CD4-positive, alpha-beta T cell treated with Interleukin-17A for 1 hour (primary cell): Measurements from ENCODE around the gene COQ10B.

Source experiments
- DNase-seq: peaks from one replicate; pipeline ENCODE4 v3.0.0-alpha.2; 2020

COQ10B gene

DNA sequence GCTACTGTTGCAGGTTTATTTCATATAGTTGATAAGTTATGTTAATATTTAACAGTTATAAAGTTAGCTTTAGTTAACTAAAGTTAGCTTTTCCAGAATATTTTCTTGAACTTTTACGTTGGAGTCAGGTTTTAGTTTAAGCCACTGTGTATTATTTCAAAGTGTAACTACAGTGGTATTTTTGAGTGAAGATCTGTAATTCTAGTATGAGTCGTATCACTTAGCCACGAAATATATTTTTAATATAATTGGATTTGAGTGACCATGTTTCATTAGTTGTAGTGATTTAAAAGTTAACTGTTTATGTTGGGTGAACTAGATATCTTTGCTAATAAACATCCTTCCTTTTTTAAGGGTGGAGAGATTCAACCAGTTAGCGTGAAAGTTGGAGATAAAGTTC, 49.3 kb downstream of the COQ10B start:
- DNase-seq = no peak

DNA sequence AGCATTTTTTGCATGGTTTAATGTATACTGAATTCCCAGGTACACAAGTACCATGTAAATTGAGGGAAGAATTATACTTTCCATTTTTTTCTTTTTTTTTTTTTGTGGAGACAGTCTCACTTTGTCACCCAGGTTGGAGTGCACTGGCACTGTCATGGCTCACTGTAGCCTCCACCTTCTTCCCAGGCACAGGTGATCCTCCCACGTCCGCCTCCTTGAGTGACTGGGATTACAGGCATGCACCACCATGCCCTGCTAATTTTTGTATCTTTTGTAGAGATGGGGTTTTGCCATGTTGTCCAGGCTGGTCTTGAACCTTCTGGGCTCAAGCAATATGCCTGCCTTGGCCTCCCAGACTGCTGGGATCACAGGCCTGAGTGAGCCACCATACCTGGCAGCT, 50.6 kb downstream of the COQ10B start:
- DNase-seq = no peak

DNA sequence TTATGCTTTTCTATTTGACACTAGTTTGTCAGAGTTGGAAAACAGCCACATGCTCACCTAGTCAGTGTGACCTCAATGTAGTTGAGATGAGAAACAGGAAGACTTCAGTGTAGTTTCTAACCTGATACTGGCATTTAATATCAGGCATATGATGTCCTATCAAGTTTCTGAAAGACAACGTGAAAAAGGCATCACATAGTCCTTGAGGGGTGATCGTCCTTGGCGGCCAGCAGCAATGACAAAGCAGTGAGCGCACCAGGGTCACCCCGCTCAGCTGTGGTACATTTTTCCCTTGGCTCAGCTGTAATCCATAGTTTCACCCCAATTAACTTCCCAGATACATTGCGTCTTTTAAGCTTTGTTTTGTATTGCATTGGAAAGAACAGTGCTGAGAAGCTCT, 51.2 kb downstream of the COQ10B start:
- DNase-seq = no peak

DNA sequence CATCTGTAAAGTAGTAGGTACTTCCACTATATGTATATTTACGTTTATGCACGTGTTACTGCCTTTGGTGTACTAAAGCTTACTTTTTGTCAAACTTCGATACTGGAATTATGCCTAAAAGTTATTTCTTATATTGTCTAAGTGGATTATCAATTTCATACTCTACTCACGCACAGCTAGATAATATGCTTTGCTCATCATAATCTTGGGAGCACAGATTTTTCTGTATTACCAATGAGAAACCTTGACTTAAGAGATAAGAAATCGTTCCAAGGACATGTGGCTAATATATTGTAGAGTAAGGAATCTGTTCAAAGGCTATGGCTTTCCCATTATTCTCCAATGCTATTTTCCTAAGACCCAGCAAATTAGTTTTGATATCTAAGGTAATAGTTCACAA, 53.3 kb downstream of the COQ10B start:
- DNase-seq = no peak

DNA sequence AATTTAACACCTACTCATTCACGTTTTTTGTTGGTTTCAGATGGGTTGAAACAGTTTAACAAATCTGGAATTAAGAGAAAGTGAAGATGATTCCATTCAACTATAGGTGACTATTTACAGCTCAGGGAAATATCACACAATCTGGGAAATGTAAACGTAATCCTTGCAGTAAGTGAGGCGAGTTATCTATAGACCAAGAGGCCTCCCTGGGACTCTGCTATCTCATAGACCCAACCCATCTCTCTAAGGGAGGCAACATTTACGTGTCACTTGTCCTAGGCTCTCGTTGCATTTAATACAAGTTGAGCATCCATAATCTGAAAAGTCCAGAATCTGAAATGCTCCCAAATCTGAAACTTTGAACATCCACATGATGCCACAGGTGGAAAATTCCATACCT, 60.6 kb downstream of the COQ10B start:
- DNase-seq = no peak

DNA sequence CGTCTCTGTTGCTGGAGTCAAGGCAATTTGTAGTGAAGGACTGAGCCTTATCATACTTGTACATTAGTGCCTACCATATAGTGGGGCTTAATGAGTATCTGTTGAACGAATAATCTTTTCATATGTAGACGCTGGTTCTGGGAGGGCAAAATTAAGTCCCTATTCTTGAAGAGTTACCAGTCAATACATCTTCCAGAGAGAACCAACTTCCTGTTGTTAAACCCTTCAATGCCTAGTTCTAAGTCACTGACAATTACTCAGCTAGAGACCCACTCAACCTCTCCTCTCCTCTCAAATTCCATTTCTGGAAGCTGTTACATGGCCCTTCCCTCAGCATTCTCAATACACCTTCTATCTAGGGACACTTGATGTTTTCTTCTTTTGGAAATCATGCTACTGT, 61.4 kb downstream of the COQ10B start:
- peak; percentile 40 for DNase-seq

DNA sequence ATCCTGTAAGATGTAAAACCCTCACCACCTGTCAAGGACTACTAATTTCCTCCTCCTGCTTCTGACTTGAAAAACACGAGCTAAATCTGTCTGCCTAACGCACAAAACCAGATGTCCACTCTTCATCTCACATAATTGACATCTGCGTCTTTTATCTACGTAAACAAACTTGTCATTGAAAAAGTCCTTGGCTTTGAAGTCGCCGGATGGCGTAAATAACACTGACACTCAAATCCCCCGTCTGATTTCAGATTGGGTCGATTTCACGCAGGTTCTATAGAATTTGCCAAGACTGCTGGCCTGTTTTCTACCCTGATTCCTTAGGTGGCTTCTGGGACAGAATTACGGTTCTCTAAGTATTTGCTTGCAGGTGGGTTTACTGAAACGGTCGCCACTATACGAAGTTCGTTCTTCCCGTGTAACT, 62.0 kb downstream of the COQ10B start:
- peak; percentile 64 for DNase-seq

DNA sequence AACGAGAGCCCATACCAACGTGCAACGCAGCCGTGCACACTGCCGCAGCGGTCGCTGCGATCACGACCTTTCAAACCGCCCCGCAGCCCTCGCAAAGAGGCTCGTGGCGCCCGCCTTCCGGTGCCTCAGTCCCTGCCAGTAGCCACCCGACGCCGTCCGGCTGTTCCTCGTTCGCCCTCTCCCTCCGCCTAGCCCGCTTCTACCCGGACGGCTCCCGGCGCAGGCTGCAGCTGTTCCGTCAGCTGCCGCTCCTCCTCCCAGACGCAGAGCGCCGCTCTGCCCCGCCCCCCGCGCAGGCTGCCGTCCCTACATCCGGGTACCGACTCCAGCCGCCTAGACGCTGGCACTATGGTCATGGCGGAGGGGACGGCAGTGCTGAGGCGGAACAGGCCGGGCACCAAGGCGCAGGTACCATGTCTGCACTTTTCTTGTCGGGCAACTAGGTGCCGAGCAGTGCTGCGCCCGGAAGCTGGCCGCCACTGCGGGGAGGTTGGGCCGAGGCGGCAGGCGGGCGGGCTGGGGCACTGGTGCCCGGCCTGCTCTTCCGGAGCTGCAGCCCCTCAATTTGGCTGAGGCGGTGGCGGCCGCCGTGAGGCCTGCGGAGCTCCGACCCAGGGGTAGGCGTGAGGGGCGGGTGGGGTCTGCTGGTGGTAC, 62.5 kb downstream of the COQ10B start, which contains the start of gene MOB4:
Gene MOB4, plus strand, starts transcription at position 328 of the 654 bp plus-strand sequence. Its CDS starts 21 bp downstream, at position 349.
- DNase-seq = peak; percentile 95

DNA sequence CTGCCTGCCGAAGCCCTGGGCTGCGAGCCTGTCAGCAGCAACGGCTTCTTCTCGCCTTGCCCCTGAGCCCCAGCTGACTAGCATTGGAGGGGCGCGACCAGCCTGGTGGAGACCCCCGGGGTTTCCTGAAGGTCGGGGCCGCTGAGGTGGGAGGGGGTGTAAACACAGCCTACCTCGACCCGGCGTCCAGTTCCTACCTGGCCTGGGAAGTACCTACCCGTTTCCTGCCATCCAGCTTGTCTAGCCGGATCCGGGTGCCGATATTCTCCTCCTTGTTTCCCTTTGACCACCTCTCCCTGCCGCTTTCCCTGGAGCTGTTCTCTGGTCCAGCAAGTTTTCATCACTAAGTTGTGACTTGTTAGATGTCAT, 63.0 kb downstream of the COQ10B start:
- peak; percentile 33 for DNase-seq

DNA sequence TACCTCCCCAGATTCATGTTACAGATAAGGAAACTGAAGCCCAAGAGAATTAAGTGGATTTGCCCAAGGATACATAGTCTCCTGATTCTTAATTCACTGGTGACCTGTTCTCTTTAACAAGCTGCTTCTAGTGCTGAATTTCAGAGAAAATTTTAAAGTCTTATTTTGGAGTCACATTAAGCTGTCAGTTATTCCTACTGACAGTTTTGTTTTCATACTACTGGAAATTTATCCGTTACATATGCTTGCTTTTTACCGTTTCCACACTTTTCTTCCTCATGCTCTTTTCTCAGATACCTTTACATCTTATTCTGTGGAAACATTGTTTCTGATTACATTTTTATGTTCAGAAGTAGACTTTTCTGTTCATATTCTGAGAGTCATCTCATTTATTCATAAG, 63.8 kb downstream of the COQ10B start:
- no peak for DNase-seq
